ENCODE results near the gene FAM81B.

The FAM81B gene

DNA sequence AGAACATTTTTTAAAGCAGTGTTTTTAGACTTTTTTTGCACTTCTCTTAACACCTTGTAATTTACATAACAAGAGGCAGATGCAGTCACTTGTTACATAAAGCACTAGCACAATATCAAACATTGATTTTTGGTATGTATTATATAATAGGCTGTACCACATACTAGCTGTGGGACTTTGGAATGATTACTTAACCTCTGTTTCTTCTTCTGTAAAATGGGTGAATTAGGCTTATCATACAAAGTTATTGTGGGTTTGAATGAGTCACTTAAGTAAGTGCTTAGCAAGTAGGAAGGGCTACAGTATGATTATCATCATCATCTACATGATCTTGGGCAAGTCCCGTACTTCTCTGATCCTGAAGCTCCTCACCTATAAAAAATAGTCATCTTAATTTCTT is 2.1 kb downstream of the FAM81B start:
- DNase-seq (ENCODE audit: insufficient read length, low spot score) (no peak), FAIRE-seq (no peak)

DNA sequence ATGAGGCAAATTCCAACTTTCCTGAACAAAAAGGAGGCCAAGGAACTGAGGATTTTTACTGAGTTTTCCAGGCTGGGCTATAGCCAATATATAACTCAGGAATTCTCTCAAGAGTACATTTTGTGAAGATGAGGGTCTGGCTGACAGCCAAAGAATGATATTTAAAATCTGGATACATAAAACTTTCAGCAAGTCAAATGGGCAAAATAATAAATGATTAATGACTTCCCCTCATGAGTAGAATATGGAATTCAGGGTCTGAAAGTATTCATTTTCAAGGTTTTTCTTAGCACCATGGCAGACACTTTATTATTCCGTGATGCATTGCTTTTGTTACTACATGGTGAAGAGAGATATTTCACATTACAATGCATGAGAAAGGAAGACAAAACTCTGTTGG is 7.8 kb downstream of the FAM81B start:
- DNase-seq (ENCODE audit: insufficient read length, low spot score) (no peak), FAIRE-seq (no peak)

DNA sequence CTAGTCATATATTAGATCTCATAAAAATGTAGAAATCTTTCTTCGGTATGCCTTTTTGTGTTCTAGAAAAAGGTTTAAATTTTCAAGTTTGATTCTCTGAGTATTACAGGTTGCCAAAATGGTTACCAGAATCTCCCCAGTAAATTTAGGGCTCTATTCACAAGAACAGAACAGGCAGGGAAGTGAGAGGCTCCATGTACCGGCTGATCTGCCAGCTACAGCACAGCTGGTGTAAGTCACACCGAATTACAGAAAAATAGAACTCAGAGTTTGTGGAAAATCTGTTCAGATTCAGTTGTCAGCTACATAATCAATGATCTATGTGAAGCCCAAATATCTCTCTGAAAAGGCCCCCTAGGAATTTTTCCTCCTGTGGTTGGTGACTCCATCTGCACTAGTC is 10.5 kb downstream of the FAM81B start:
- no peak for FAIRE-seq

DNA sequence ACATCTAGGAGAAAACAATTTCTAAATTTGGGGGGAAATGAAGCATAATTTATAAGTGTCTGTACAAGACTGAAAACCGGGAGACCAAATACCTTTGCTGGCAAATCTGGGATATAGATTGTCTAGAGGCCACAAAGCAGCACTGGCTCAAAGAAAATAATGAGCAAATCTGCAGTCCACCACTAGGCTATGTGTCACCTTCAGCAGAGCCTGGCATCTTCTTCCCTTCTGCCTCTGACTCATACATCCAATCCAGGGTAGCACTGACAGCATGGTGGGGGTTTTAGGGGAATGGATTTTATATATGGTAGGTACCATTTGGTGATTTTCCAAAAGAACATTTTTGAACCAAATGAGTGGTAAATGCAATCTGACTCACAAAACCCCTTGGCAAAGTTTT is 12.8 kb downstream of the FAM81B start:
- no peak for FAIRE-seq

More for the DNA sequence above, 10.5 kb downstream of the FAM81B start:
- no peak for DNase-seq (ENCODE audit: insufficient read length, low spot score)

DNA sequence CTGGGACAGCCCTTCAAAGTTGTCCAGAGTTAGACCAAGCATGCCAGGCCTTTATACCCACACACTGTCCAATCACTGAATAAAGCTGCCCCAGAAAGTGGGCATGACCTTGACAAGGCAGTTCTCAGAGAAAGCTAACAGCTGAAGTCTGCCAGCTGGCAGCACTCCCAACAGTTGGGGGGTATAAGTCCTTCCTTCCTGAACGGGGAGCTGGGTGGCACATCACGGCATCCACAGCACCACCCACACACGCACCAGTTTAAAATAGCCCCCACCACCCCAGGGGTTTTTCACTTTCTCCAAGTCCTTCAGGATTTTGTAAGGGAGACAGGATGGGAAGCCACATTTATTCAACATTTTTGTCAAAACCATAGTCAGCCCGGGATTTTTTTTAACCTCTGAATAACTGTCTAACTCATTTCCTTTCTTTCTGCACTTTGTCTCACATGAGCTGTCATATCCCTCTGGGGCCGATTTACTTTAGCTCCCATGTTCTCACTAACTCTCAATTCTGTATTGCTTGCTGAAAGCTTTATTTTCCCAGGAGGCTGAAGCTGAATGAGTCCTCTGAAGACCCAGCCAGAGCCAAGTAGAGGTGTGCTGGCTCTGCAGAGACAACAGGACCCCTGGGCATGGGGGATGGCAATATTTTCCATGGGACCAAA is 15.4 kb downstream of the FAM81B start:
- no peak for FAIRE-seq
- DNase-seq (ENCODE audit: insufficient read length, low spot score) = no peak

More for the DNA sequence above, 12.8 kb downstream of the FAM81B start:
- no peak for DNase-seq (ENCODE audit: insufficient read length, low spot score)

DNA sequence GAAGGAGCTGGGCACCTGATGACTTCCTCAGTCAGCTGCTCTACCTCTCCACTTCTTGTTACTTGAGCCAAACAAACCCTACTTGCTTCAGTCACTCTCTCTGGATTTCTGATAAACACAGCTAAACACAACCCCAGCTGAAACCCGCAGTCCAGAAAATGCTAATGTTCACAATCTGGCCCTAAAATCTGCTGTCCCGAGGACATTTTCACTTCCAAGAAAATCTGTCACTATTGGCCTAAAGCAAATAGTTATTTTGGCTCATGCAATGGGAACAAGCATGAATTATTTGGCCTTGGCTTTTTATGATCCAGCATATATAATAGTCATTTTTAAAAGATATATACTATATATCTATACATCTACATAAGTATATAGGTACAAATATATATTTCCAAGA is 19.1 kb downstream of the FAM81B start:
- DNase-seq (ENCODE audit: insufficient read length, low spot score) = no peak
- FAIRE-seq = no peak

DNA sequence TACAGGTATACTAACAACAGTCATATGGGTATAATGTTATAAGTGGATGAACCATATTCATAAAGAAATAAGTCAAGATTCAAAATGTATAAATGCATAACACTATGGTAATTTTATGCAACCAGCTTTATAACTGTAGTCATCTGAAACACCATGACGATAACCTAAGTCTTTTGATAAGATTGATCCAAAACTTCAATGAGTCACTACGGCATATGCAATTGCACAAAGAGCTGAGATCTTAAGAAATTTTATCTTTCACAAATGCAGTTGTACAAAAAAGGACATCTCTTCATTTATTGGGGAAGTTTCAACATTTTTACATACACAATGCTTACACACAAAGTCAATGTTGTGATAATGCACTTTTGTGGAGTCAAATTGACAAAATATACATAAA is 20.3 kb downstream of the FAM81B start:
- no peak for FAIRE-seq
- DNase-seq (ENCODE audit: insufficient read length, low spot score) = no peak

DNA sequence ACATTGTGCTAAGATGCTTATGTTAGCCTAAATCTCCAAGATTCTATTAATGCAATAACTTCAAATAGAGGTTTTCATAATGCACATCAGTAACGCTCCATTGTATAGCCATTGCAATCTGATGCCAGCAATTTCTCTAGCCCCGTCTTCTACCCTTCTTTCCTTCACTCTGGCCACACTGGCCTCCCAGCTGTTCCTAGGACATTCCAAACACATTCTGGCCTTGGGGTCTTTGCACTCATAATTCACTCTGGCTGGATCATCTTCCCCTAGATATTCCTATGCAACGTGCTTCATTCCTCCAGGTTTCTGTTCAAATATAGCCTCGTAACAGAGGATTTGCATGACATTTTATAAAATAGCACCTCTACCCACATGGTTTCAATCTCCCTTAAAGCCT is 23.3 kb downstream of the FAM81B start:
- FAIRE-seq = no peak
- no peak for DNase-seq (ENCODE audit: insufficient read length, low spot score)

DNA sequence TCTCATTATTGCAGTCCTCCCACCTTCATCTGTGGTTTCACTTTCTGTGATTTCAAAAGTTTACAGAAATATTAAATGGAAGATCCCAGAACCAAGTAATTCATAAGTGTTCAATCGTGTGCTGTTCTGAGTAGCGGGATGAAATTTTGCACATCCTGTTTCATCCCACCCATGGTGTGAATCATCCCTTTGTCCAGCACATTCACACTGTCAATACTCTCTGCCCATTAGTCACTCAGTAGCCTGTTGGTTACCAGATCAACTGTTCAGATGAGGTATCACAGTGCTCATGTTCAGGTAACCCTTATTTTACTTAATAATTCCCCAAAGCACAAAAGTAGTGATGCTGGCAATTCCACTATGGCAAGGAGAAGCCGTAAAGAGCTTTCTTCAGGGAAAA is 26.8 kb downstream of the FAM81B start:
- DNase-seq (ENCODE audit: insufficient read length, low spot score) = no peak

DNA sequence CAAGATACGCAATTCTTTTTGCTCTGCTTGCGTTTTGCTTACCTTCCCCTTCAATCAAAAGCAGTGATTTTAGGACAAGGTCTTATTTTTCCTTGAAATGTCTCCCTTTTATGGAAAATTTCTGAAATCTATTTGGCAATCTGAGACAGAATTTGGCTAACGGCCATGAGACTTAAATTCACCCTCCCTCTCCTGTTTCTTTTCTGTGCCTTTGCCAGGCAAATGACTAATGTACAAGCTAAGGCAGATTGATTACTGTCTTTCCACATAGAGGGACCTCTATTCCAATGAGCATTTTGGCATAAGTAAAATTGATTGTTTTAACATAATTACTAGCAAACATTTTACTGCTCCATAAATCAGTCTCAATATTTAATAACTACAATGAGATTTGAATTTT is 31.7 kb downstream of the FAM81B start:
- FAIRE-seq (no peak), DNase-seq (ENCODE audit: insufficient read length, low spot score) (no peak)

More for the DNA sequence above, 26.8 kb downstream of the FAM81B start:
- FAIRE-seq = no peak

DNA sequence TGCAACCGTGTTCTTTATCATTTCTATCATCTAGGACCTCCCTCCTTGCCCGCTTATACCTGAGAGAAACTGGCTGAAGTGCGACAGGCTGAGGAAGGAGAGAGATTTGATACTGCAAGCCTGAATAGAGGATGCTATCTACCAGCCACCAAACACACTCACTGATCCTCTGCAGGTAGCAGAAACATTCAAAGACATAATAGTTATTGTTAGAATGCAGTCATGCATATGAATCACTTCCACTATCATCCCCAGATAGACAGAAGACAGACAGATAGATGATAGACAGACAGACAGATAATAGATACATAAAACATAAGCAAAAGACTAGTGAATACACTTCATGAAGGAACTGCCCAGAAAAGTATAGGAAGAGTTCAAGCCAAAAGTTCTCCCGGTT is 32.9 kb downstream of the FAM81B start:
- DNase-seq (ENCODE audit: insufficient read length, low spot score) (no peak), FAIRE-seq (no peak)

DNA sequence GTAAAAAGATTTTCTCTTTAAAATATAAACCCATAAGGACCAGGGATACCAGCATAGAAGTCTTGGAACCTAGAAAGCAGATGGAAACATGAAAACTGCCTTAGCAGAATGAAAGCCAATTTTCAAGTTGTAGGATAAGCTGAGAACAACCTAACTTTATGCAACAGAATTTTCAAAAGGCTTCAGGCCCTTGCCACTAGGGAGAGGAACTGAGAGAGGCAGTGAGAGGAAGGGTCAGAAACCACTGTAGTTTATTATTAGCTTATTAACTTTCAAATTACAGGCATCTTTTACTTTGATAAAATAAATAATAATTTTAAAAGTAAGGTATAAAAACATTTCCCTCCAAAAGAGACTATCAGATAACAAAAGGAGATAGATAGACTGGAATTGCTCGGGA is 33.4 kb downstream of the FAM81B start:
- FAIRE-seq (no peak), DNase-seq (ENCODE audit: insufficient read length, low spot score) (no peak)

DNA sequence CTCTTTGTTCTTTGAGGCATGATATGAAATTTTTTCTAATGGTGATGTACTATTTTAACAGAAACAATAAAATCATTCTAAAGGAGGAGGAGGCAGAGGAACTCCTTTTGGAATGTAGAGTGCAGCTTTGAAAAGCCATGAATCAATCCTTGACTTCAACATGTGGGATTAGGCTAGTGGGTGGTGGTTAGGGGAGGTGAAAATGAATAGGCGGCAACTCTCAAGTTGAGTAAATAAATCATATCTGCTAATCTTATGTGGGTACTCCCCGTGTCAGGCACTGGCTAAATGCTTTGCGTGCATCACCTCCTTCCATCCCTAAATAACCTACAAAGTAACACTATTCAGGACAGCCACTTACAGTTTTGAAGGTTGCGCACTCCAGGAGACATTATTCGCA is 35.1 kb downstream of the FAM81B start:
- no peak for FAIRE-seq
- DNase-seq (ENCODE audit: insufficient read length, low spot score) = no peak

DNA sequence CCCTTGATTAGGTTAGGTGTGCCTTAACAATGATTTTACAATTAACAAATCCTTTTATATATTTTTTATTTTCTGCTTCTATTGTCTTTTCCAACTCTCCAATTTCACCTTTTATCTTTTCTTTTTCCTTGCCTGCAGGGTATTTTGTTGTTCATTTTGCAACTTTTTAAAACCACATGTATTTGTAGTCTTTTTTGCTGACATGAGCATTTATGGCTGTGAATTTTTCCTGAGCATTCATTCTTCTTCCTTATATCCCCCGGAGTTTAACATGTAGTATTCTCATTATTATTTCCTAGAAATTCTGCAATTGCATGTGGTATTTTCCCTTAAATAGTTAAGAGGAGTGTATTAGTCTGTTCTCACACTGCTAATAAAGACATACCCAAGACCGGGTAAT is 41.6 kb downstream of the FAM81B start:
- no peak for DNase-seq (ENCODE audit: insufficient read length, low spot score)
- no peak for FAIRE-seq

DNA sequence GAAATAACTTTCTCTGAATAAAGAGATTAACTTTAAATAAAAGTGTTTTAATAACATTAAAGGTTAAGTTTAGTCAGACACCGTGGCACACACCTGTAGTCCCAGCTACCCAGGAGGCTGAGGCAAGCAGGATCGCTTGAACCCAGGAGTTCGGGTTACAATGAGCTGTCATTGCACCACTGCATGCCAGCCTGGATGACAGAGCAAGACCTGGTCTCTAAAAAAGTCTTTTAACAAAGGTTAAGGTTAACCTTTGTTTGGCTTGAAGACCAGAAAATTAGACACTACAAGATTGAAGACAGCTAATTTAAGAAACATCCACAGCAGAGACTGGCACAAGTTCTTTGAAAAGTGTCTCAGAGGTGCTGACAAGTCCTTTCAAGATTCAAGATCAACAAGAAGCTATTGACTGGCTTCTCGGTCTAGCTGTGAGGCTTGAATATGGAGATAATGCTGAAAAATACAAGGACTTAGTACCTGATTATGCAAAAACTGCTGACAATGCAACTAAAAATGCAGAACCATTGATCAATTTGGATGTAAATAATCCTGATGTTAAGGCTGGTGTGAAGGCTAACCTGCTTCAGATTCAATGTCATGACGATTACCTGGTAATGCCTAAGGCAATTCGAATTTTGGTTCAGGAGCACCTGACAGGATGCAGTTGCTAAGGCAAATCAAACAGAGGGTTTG is 48.8 kb downstream of the FAM81B start:
- no peak for DNase-seq (ENCODE audit: insufficient read length, low spot score)
- FAIRE-seq = no peak

DNA sequence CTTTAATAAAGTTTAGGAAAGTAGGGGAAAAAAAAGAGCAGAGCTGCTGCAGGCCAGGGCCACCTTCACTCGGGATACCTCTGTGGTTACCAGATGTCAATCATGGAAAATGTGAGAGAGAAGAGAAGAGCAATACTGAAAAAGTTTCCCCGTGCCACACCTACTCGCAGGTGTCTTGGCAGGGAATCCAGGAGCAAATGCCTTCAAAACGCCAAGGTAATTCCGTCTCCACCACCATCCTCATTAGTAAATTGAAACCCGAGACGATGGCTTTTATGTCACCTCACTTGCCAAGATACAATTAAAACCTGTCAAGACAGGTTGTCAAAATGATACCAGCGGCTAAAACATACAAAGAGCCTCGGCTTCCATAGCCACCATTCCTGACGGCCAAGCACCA is 49.7 kb downstream of the FAM81B start:
- FAIRE-seq (no peak), DNase-seq (ENCODE audit: insufficient read length, low spot score) (no peak)

DNA sequence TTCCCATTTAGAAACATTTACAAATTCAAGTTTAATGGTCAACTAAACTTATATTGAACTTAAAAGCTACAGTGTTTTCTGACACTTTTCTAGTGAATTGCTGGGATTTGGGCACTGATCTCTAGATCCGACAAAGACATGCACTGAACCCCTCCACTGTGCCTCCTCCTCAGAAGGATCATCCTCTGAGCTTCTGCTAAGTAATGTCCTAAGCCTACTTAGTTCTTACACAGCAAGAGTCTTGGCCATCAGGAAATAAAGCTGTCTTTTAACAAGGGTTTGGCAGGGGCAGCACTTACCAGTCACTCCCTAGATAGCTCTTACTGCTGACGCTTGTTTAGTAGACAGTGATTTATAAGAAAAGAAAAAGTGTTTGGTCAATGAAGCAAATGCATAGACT is 50.5 kb downstream of the FAM81B start:
- DNase-seq (ENCODE audit: insufficient read length, low spot score) (no peak), FAIRE-seq (no peak)

DNA sequence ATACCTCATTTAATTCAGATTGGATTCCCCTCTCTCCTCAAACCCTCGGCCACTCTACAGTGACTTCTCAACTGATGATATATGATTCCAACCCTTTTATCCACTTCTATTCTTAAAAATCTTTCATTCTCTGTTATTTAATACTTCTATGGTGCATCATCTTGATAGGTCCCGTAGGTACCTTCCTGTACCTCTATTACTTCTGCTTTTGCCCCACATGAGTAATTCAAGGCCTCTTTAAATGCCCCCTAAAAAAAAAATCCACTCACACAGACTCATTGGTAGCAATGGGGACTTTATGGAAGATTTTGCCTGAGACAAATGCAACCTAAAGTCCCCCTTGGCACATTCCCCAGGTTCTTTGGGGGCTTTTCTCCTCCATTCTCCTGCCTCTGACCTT is 54.3 kb downstream of the FAM81B start:
- no peak for FAIRE-seq
- no peak for DNase-seq (ENCODE audit: insufficient read length, low spot score)

DNA sequence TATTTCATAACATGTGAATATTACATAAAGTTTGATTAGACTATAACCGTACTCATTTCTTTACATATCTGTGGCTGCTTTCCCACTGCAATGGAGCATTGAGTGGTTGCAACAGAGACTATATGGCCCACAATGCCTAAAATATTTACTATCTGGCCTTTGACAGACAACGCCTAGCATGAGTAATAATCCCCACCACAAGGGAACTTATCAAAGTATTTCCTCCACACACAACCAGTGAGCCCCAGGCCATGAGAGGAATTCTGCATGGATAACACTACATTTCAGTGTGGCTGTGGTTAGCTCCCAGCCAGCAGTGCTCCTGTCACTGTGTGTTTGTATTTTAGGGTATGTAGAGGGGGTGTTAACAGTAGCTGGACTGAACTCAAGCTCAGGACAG is 54.8 kb downstream of the FAM81B start:
- no peak for FAIRE-seq
- DNase-seq (ENCODE audit: insufficient read length, low spot score) = no peak

DNA sequence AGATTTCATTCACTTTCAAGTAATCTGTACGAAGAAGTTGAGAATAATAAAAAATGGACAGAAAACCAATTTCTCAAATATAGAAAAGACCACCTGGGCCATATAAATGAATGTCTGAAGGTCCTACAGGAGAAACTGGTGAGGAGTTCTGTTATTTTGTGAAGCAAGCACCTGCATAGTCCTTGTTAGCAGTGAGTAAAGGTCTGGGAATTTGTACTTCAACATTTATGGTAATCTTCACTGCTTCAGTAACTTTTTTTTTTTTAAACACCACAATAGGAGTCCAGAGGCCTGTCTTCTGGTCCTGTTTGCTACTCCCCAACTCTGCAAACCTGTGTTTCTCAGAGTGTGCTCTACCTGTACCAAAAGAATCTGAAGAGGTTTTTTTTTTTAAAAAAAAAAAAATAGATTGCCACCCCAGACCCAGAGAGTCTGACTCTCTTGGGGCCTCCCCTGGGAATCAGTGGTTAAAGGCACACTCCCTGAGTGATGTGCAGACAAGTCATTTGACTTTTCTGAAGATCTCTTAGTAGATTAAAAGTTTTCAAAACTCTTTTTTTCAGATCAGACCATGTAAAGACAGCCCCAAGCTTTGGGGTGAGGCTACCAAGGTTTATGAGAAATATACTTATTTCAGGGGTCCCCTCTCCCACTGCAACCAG is 55.5 kb downstream of the FAM81B start:
- DNase-seq (ENCODE audit: insufficient read length, low spot score) (no peak), FAIRE-seq (no peak)

DNA sequence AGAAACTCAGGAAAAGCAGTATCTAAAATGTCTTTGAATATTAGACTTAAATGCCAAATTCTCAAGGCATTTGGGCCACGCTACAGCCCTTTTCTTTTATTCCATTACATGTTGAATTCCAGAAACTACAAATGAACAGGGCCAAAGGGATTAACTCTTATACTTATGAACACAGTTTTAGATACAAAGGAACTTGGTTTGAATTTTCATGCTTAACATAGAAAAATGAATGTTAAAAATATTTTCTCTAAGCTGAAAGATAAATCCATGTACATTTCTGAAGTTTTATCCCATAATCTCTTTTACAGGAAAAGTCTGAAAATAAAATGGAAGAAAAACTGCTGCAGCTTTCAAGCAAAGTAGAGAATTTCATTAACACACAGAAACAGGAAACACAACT is 56.8 kb downstream of the FAM81B start:
- FAIRE-seq = no peak

DNA sequence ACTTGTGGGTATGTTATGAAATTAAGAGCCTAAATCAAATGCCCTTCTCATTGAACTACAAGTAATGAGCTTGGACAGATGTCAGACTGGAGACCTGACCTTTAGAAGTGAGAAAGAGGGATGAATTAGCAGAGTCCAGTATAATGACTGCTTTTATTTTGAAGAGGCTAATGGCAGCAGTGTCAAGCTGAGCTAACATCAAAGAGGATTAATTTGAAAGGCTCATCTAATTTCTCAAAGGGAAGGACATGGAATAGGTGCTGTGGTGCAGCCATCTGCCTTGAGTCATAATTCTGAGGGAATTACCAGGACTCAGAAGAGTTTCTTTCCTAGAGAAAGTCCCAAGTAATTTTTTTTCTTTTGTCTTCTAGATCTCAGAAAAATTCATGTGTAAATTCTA is 57.6 kb downstream of the FAM81B start:
- no peak for DNase-seq (ENCODE audit: insufficient read length, low spot score)
- FAIRE-seq = no peak

More for the DNA sequence above, 56.8 kb downstream of the FAM81B start:
- no peak for DNase-seq (ENCODE audit: insufficient read length, low spot score)

All from GM19239 (cell line).